Measurements from ENCODE around the gene ARHGEF7.

Gene ARHGEF7

GRCh38 chr13:111139873-111140561 lies 24.9 kb downstream of the ARHGEF7 start:
- DNase-seq (ENCODE audit: low spot score) = no peak

DNA sequence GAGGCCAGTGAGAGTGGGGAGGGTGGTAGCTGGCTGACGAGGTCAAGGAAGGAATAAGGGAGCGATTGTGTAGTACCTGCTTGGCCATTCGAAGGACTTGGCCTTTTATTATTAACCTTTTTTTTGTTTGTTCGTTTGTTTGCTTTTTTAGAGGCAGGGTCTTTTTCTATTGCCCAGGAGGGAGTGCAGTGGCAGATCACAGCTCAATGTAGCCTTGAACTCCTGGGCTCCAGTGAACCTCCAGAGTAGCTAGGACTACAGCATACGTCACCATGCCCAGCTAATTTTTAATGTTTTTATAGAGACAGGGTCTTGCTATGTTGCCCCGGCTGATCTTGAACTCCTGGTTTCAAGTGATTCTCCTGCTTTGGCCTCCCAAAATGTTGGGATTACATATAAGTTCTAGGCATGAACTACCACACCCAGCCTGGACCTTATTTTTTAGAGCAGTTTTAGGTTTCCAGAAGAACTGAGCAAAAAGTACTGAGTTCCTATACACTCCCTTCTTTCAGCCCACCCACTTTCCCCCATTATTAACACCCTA lies 25.5 kb downstream of the ARHGEF7 start:
- DNase-seq (ENCODE audit: low spot score) = no peak

DNA sequence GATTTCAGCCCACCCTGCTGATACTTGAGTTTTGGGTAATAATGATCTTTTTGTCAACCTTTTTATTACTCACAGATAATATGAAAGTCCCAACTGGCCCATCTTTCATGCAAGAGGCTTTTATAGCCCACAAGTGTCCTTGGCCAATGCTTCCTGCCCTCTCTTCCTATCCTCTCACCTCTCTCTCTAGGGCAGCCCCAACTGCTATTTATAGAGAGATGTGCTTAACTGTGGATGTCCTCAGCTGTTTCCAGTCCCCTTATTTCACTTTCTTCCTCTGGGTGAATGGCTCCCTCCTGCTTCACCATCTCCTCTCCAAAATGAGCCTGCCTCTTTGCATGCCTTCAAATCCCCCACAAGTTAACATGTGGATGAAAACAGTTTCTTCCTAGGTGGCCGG lies 27.4 kb downstream of the ARHGEF7 start:
- no peak for DNase-seq (ENCODE audit: low spot score)

DNA sequence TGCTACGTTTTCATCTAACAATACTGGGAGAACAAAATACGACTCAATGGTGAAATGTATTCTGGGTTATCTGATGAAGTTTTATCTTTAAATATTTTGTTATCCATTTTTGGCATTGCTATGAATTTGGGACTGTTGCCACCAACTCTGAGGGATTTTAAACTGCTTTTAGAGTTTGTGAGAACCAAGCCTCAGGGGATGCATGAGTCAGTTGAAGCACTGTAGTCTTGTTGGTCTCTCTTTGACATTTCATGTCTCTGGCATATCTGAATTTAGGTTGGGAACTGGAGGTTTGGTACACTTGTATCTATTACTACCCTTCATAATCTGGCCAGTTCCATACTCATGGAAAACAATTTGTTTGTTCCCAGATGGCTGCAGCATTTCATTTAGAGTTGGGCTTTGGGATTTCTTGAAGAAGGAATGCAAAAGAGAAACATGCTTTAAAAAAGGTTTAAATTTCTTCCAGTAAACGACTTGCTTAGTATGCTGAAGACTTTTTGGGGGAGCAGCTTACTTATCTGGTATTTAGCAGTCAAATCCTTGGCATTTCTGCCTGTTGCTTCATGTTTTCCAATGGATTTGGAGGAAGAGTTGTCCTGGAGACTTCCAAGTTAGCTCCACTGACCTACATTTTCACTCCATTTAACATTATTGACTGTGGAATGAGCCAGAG lies 28.9 kb downstream of the ARHGEF7 start:
- DNase-seq (ENCODE audit: low spot score) = no peak

GRCh38 chr13:111145071-111145470 lies 30.0 kb downstream of the ARHGEF7 start:
- no peak for DNase-seq (ENCODE audit: low spot score)

DNA sequence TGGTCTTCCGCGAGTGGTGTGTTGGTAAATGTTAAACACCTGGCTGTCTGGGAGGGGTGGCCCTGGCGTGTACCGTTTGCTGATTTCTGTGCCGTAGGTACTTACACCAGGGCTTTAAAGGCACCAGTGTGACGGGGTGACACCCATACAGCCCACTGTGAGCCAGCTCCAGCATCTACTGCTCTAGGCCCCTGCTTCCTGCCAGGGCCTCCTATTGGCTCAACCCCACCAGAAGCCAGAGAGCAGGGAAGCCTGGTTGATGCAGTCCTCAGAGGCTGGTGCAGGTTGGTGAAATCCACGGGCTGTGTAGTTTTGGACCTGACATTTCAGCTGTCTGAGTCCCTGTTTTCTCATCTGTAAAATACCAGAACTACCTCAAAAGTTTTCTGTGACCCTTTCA lies 30.4 kb downstream of the ARHGEF7 start:
- no peak for DNase-seq (ENCODE audit: low spot score)

- peak; percentile 48 for DNase-seq (ENCODE audit: low spot score)
These were observed 37.7 kb downstream of the ARHGEF7 start for GRCh38 chr13:111152844-111153243.

DNA sequence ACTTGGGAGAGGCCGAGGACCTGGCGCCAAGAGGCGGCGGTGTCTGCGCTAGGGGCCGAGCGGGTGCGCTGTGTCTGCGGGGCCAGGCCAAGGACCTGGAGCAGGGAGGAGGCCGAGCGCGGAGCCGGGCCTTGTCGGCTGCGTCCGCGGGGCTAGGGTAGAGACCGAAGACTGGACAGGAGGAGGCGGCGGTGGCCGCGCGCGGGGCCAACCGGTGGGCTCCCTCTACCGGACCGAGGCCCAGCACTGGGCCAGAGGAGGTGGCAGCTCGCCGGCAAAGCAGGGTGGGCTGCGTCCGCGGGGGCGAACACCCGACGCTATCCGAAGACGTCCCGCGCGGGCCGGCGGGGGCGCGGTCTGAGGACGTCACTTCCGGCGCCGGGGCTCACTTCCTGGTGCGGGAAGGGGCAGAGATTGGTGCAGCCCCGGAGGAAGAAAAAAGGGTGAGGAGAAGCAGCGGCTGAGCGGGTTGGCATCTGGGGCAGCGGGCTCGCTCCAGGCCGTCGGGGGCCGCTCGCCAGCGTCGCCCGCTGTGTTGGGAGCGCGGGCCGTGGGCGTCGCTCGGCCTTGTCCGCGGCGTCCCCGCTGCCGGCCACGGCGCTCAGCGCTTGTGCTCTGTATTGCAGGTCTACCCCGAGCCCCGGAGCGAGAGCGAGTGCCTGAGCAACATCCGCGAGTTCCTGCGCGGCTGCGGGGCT lies 38.3 kb downstream of the ARHGEF7 start:
- peak; percentile 90 for DNase-seq (ENCODE audit: low spot score)

- DNase-seq (ENCODE audit: low spot score) = peak; percentile 36
These were observed 38.8 kb downstream of the ARHGEF7 start for GRCh38 chr13:111153977-111154332.

GRCh38 chr13:111156421-111156820 lies 41.3 kb downstream of the ARHGEF7 start:
- DNase-seq (ENCODE audit: low spot score) = no peak

- DNase-seq (ENCODE audit: low spot score) = no peak
These were observed 43.2 kb downstream of the ARHGEF7 start for GRCh38 chr13:111158136-111158805.

- no peak for DNase-seq (ENCODE audit: low spot score)
These were observed 44.5 kb downstream of the ARHGEF7 start for GRCh38 chr13:111159362-111160320.

- no peak for DNase-seq (ENCODE audit: low spot score)
These were observed 45.5 kb downstream of the ARHGEF7 start for GRCh38 chr13:111160648-111161047.

GRCh38 chr13:111161601-111162600 lies 46.8 kb downstream of the ARHGEF7 start:
- DNase-seq (ENCODE audit: low spot score) = no peak

- DNase-seq (ENCODE audit: low spot score) = no peak
These were observed 50.3 kb downstream of the ARHGEF7 start for GRCh38 chr13:111165241-111166010.

GRCh38 chr13:111166882-111167675 lies 52.0 kb downstream of the ARHGEF7 start:
- no peak for DNase-seq (ENCODE audit: low spot score)

- no peak for DNase-seq (ENCODE audit: low spot score)
These were observed 53.0 kb downstream of the ARHGEF7 start for GRCh38 chr13:111168107-111168506.

DNA sequence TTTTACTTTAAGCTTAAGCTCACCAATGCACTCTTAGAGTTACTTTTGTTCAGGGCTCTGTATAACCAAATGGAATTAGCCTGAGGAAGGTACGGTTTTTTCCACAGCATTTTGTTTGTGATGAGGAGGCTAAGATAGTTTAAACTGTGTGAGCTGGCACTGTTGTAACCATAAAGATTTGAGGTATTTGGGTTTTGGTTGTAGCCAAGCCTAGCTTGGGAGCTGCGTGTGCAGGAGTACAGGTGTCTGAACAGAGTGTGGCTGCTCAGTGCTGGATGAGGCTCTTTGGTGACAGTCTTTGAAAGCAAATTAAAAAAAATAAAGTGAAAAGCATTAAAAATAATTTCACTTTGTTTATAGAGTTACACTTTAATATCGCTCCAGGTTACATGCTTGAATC lies 56.0 kb downstream of the ARHGEF7 start:
- no peak for DNase-seq (ENCODE audit: low spot score)

Data from SW480 (cell line).